ENCODE data around the gene USP9X. TPM values are rescaled to one million over a fixed set of nuclear protein-coding genes. Genes with fewer than 3 reads are reported as not detected.

The USP9X gene
- total and polyA plus RNA-seq, 2 of the 8 experiments (the other 6 are each of a cell fraction or from before 2014, with no cell fraction given) = 79.2 to 300 TPM

GRCh38 chrX:41035582-41035981 lies 49.7 kb upstream of the USP9X start:
- H3K9me3 ChIP-seq (ENCODE audit: insufficient read depth in 2 of 2, low read depth in 1 of 2, low read length in 1 of 2) = no peaks in the 10 kb centered on the region
- no peak overlapping the region for H2BK15ac ChIP-seq (ENCODE audit: low read length)
- no peak overlapping the region for H2BK5ac ChIP-seq (ENCODE audit: low read depth, low read length)
- no peak overlapping the region for H3K56ac ChIP-seq (replicated peaks; ENCODE audit: insufficient read length, low read depth, low read length)
- no peak overlapping the region for H3K27ac ChIP-seq (ENCODE audit: low read depth, low read length)
- H3K9ac ChIP-seq (replicated peaks in 1 of 4; ENCODE audit: extremely low read depth in 1 of 4, low read depth in 3 of 4, low read length in 3 of 4) = no peak overlapping the region
- H2AK5ac ChIP-seq (ENCODE audit: low read depth, low read length) = no peak overlapping the region
- no peak overlapping the region for H4K8ac ChIP-seq (ENCODE audit: extremely low read depth, insufficient read depth, low read length)
- POLR2A ChIA-PET (ENCODE audit: partially characterized antibody) = no interaction called here
- WGBS, 2 experiments (ENCODE audit: extremely low coverage in 1 of 2, insufficient coverage in 1 of 2, insufficient read length in 1 of 2, insufficient replicate concordance in 2 of 2, low coverage in 1 of 2, low lambda C conversion rate in 2 of 2, missing lambda C conversion rate in 1 of 2) = 94% methylated on average over 1 of the region's 1 CpG; no CpG with 5 or more reads in 1 of the 2 experiments
- CTCF ChIA-PET (ENCODE audit: partially characterized antibody) = no interaction called here
- no peak overlapping the region for H4K5ac ChIP-seq (ENCODE audit: insufficient read length, low read depth, low read length)
- no peaks in the 10 kb centered on the region for H3K27me3 ChIP-seq (replicated peaks in 1 of 4; ENCODE audit: control insufficient read depth in 3 of 4, extremely low read depth in 1 of 4, insufficient read depth in 3 of 4, low read length in 3 of 4)
- TF ChIP-seq TEAD4 (IDR thresholded peaks at IDR 0.05; ENCODE audit: low read depth, low read length) (no peak), SP4 (IDR thresholded peaks at IDR 0.05; ENCODE audit: low read length) (no peak)
- no peaks in the 10 kb centered on the region for H4K20me1 ChIP-seq (replicated peaks in 1 of 2; ENCODE audit: control insufficient read depth in 1 of 2, insufficient read depth in 2 of 2, low read length in 2 of 2)
- no peaks in the 10 kb centered on the region for H3K23me2 ChIP-seq (ENCODE audit: low read depth, low read length)
- peaks cover 0 to 4% of the 10 kb centered on the region in 2 experiments; a peak in 1 of 4 replicates for H3K79me2 ChIP-seq (ENCODE audit: control insufficient read depth in 1 of 2, insufficient read depth in 2 of 2, low read length in 2 of 2)
- no peak overlapping the region for H2BK120ac ChIP-seq (replicated peaks; ENCODE audit: low read depth, low read length)
- H3K23ac ChIP-seq (ENCODE audit: insufficient read length) = no peak overlapping the region
- no peaks in the 10 kb centered on the region for H3K79me1 ChIP-seq (ENCODE audit: low read depth, low read length)
- H3K4me2 ChIP-seq (ENCODE audit: insufficient read depth in 1 of 2, low read depth in 2 of 2, low read length in 2 of 2) = no peak overlapping the region
- H3K4me3 ChIP-seq (ENCODE audit: extremely low read depth in 1 of 4, insufficient read depth in 2 of 4, low read depth in 3 of 4, low read length in 4 of 4) = no peak overlapping the region
- no peak overlapping the region for H2BK20ac ChIP-seq (ENCODE audit: low read length)
- no peaks in the 10 kb centered on the region for H3K36me3 ChIP-seq (ENCODE audit: control insufficient read depth in 2 of 4, insufficient read depth in 4 of 4, low read length in 3 of 4)
- H3K18ac ChIP-seq (ENCODE audit: extremely low read depth, low read length) = no peak overlapping the region
- H3K4ac ChIP-seq (replicated peaks; ENCODE audit: insufficient read length, low read depth, low read length) = no peak overlapping the region
- peaks cover 0 to 3% (median 1%) of the 10 kb centered on the region in 4 experiments; a peak in 2 of 7 replicates for H3K4me1 ChIP-seq (replicated peaks in 1 of 4; ENCODE audit: control insufficient read depth in 3 of 4, insufficient read depth in 4 of 4, low read length in 3 of 4)
- DNase-seq (ENCODE audit: low read depth in 1 of 2, low spot score in 2 of 2) (no peak), FAIRE-seq (no peak)
- H4K91ac ChIP-seq (replicated peaks; ENCODE audit: insufficient read length, low read length) = no peak overlapping the region
- H2AFZ ChIP-seq (ENCODE audit: low read length) = no peak overlapping the region
- no peak overlapping the region for H3K14ac ChIP-seq (ENCODE audit: insufficient read length)
- no peak overlapping the region for H2BK12ac ChIP-seq (ENCODE audit: low read depth, low read length)

All from H1 (cell line).